Ascending aorta (tissue), 2 donors: ENCODE measurements around the gene PFAS. TPM values are rescaled to one million over a fixed set of nuclear protein-coding genes. Genes with fewer than 3 reads are reported as not detected.

Experiments used
- DNase-seq, 2 donors: peaks; one replicate each; pipeline ENCODE4 v3.0.0-alpha.2; 2019; ENCODE audit warnings: low spot score in 2 of 2
- H3K27ac ChIP-seq, 2 donors: fragments of 200-600 bp; sonication (generic); one replicate each; pipeline ENCODE4 v1.5.1; 2016 to 2017; ENCODE audit warnings: mild to moderate bottlenecking in 1 of 2
- H3K27me3 ChIP-seq: fragments of 200-600 bp; sonication (generic); one replicate; pipeline ENCODE4 v1.5.1; 2017
- H3K36me3 ChIP-seq, 2 donors: fragments of 200-600 bp; sonication (generic); one replicate each; pipeline ENCODE4 v1.5.1; 2016
- H3K4me1 ChIP-seq, 2 donors: fragments of 200-600 bp; sonication (generic); one replicate each; pipeline ENCODE4 v1.5.1; 2016 to 2017; ENCODE audit warnings: mild to moderate bottlenecking in 1 of 2
- H3K4me3 ChIP-seq, 2 donors: fragments of 200-600 bp; sonication (generic); one replicate each; pipeline ENCODE4 v1.5.1; 2016 to 2017; ENCODE audit warnings: mild to moderate bottlenecking in 1 of 2
- H3K9me3 ChIP-seq, 2 donors: fragments of 200-600 bp; sonication (generic); one replicate each; pipeline ENCODE4 v1.5.1; 2016
- intact Hi-C: fragments of 100-400 bp; cut with DNase I; formaldehyde crosslinking; loops from one replicate; pipeline ENCODE4 v1.15.1; 2023
- total RNA-seq: library from RNA; depleted of rRNA; stranded (reverse); fragments of >200 nt; gene quantifications from one replicate; pipeline ENCODE4 v1.1.0, GENCODE V29; 2016
- TF ChIP-seq, protein P1 (sequence below), 3 experiments: fragments of 200-600 bp in 2 of 3; fragments of 450-650 bp in 1 of 3; sonication (generic) in 2 of 3; IDR thresholded peaks; one replicate each; pipeline ENCODE4 v1.5.1; 2016 to 2019; ENCODE audit warnings: antibody characterized with exemption in 3 of 3, mild to moderate bottlenecking in 1 of 3, moderate library complexity in 1 of 3

PFAS gene
- total RNA-seq, 1 donor from 2014 or later, result 108 TPM

GRCh38 chr17:8222380-8222629 is 26.8 kb upstream of the PFAS start:
- peaks cover 0 to under 1% of the 10 kb centered on the region in 2 donors for H3K36me3 ChIP-seq
- H3K9me3 ChIP-seq, result no peaks in the 10 kb centered on the region
- H3K27ac ChIP-seq, result peak overlapping the region; percentile 94 to 96
- TF ChIP-seq, protein P1, sequence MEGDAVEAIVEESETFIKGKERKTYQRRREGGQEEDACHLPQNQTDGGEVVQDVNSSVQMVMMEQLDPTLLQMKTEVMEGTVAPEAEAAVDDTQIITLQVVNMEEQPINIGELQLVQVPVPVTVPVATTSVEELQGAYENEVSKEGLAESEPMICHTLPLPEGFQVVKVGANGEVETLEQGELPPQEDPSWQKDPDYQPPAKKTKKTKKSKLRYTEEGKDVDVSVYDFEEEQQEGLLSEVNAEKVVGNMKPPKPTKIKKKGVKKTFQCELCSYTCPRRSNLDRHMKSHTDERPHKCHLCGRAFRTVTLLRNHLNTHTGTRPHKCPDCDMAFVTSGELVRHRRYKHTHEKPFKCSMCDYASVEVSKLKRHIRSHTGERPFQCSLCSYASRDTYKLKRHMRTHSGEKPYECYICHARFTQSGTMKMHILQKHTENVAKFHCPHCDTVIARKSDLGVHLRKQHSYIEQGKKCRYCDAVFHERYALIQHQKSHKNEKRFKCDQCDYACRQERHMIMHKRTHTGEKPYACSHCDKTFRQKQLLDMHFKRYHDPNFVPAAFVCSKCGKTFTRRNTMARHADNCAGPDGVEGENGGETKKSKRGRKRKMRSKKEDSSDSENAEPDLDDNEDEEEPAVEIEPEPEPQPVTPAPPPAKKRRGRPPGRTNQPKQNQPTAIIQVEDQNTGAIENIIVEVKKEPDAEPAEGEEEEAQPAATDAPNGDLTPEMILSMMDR (IDR thresholded peaks at IDR 0.05), result no peak
- intact Hi-C loops, result loop anchor here (1.0 to 10.0 kb wide), 7 partner anchors 50 to 380 kb away; partner anchors contain the start of genes RANGRF, RNF227 and RPL26
- H3K4me1 ChIP-seq, result peaks cover 8 to 18% of the 10 kb centered on the region in 2 donors
- H3K4me3 ChIP-seq, result peak overlapping the region; percentile 72 to 82
- DNase-seq, result no peak
- H3K27me3 ChIP-seq, result no peaks in the 10 kb centered on the region

DNA sequence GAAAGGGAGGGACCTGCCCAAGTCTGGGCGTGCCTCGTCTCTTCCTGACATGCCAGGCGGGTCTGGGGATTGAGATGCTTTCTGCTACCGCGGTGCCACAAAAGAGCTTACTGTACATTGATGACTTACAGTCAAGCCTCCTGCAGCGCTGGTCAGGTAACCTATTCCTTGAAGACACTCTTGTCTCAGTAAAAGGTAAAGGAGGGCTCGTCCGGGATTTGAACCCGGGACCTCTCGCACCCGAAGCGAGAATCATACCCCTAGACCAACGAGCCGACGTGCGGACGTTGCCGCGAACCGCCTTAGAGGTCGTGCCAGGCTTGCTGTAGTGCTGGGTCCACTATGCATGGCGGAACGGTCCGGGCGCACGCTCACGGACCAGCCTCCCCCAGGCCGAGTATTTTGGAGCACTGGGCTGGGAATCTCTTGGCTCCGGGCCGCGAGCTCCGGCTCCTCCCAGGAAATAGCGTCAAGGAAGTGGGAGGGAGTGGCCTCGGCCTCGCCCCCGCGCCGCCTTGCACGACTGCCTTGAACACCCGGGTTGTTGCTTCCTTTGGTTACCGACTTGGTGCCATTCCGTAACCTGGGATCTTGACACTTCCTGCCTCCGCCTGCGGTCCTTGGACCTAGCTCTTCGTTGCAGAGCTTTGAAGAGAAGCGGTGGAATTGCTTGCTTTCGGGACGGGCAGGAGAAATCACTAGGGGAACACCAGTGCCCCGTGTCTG is 26.3 kb upstream of the PFAS start:
- H3K4me1 ChIP-seq, result peaks cover 8 to 18% of the 10 kb centered on the region in 2 donors
- peaks cover 4 to 5% of the 10 kb centered on the region in 2 donors for H3K36me3 ChIP-seq
- intact Hi-C loops, result loop anchor here (1.0 to 10.0 kb wide), 9 partner anchors 27 to 380 kb away; partner anchors contain the start of genes PFAS, RANGRF, RNF227 and RPL26
- peak overlapping the region; percentile 72 to 82 for H3K4me3 ChIP-seq
- no peaks in the 10 kb centered on the region for H3K9me3 ChIP-seq
- no peaks in the 10 kb centered on the region for H3K27me3 ChIP-seq
- H3K27ac ChIP-seq, result peak overlapping the region; percentile 94 to 96
- TF ChIP-seq, protein P1 (IDR thresholded peaks at IDR 0.05), result no peak
- DNase-seq, result peak; percentile 79 to 97

GRCh38 chr17:8223356-8224126 is 25.5 kb upstream of the PFAS start:
- TF ChIP-seq, protein P1 (IDR thresholded peaks at IDR 0.05), result peak in 1 of 3 experiments; percentile 28
- peaks cover 10 to 13% of the 10 kb centered on the region in 2 donors for H3K36me3 ChIP-seq
- peak in 1 of 2 donors; percentile 84 for DNase-seq
- peaks cover 8 to 18% of the 10 kb centered on the region in 2 donors for H3K4me1 ChIP-seq
- H3K4me3 ChIP-seq, result peak overlapping the region; percentile 72 to 82
- no peaks in the 10 kb centered on the region for H3K9me3 ChIP-seq
- peak overlapping the region; percentile 94 to 96 for H3K27ac ChIP-seq
- no peaks in the 10 kb centered on the region for H3K27me3 ChIP-seq
- intact Hi-C loops, result loop anchor here (1.0 to 10.0 kb wide), 8 partner anchors 26 to 381 kb away; partner anchors contain the start of genes PFAS, RANGRF, RNF227 and RPL26

DNA sequence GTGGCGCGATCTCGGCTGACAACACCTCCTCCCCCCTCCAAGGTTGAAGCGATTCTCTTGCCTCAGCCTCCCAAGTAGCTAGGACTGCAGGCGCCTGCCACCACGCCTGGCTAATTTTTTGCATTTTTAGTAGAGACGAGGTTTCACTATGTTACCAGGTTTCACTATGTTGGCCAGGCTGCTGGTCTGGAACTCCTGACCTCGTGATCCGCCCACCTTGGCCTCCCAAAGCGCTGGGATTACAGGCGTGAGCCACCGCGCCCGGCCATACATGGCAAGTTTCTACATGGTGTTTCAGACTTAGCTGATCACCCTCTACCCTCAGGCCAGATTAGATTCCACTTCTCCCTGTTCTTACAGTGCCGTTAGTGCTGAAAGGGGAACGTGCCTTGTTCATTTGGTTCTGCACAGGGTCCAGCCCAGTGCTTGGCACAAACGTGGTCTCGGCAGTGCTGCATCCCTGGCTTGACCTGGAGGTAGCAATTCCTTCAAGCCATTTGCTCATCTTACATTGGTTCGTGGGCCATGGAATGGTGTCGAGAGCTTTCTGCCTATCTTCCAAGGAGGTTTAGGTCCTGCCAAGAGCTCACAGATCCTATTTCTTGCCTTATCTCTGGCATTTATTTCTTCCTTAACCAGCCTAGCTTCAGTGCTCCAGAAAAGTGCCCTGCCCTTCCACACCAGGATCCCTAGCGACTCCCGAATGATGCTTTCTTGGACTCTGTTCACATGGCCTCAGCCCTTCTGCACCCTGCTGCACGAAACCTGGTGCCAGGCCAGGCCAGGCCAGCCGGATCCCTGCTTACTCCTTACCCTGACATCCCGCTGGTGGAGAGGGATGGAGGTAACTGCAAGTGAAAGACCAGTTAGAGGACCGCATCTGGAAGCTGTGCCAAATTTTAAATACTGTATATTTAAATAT is 23.9 kb upstream of the PFAS start:
- no peaks in the 10 kb centered on the region for H3K27me3 ChIP-seq
- H3K27ac ChIP-seq, result peak overlapping the region in 1 of 2 donors; percentile 69
- no peak overlapping the region for H3K4me3 ChIP-seq
- peaks cover 26 to 29% of the 10 kb centered on the region in 2 donors for H3K36me3 ChIP-seq
- intact Hi-C loops, result loop anchor here (5.0 to 10.0 kb wide), 4 partner anchors 53 to 308 kb away; partner anchors contain the start of genes RNF227 and RPL26
- H3K9me3 ChIP-seq, result no peaks in the 10 kb centered on the region
- TF ChIP-seq, protein P1 (IDR thresholded peaks at IDR 0.05), result no peak
- no peak for DNase-seq
- H3K4me1 ChIP-seq, result peaks cover 8 to 18% of the 10 kb centered on the region in 2 donors
